HG02943 (cell line): Measurements from ENCODE around the gene ZNRF1.
"Not testable (repeated sequence)": the region's sequence is repeated elsewhere in the genome, so short reads cannot be mapped to it uniquely, and the experiment has no call there.

ENCODE experiments used
- ATAC-seq: cut with Tn5 transposase; IDR thresholded peaks from one replicate; pipeline ENCODE4 v1.9.1; 2021; ENCODE audit warnings: mild to moderate bottlenecking, low read depth, moderate library complexity; ENCODE audit not compliant: unreplicated experiment

Gene ZNRF1

GRCh38 chr16:75026239-75026891, 27.5 kb downstream of the ZNRF1 start:
- ATAC-seq = not testable (repeated sequence)

DNA sequence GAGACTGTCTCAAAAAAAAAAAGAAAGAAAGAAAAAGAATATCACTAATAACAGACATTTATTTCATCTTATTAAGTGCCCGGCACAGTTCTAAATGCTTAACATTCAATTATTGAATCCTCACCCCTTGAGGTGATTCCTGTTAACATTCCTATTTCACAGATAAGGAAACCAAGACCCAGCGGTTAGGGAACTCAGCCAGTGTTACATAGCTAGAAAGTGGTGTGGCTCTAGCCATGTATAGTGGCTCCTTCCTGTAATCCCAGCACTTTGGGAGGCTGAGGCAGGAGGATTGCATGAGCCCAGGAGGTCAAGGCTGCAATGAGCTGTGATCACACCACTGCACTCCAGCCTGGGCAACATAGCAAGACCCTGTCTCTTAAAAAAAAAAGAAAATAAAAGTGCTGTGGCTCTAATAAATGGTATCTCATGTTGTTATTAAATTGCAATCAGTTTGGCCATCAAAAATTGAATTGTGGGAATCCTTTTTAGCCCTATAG, 28.1 kb downstream of the ZNRF1 start:
- no peak for ATAC-seq

DNA sequence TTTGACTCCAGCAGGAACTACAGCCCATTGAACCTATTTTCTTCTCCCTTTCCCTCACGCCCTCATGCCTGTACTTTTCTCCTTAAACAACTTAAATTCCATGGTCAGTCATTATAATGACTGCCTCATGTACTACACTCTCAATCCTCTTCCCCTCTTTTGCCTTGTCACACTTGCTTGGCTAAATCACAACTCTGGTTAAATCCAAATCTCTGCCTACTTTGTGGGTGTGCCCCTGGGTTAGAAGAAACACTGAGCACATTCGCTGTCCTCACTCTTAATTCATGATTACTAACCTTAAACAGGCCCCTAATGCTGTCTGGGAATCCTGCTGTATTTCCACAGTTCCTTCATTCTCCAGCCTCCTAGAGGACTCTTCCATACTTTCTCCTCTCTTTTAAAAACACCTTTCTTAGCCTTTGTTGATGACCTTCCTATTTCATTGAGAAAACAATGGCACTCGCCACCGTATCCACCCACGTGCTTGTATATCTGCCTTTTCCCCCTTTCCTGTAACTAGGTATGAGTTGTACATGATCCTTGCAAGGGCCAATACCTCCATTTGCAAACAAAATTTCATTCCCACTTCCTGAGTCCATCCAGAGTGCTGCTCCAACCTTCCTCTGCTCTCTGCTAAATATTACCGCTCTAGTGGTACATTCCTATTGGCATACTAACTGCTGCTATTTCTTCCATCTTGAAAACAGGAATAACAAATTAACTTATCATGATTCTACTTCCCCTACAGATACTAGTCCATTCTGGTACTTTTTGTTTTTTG, 28.9 kb downstream of the ZNRF1 start:
- no peak for ATAC-seq

GRCh38 chr16:75028544-75029135, 29.8 kb downstream of the ZNRF1 start:
- ATAC-seq = no peak

DNA sequence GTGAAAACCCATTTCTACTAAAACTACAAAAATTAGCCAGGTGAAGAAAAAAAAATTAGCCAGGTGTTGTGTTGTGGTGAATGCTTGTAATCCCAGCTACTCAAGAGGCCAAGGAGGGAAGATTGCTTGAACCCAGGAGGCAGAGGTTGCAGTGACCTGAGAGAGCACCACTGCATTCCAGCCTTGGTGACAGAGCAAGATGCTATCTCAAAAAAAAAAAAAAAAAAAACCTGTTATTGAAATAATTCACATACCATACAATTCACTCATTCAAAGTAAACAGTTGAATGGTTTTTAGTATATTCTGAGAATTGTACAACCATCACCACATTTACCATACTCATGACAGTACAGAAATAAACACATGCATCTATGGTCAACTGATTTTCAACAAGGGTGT, 31.0 kb downstream of the ZNRF1 start:
- ATAC-seq = no peak

DNA sequence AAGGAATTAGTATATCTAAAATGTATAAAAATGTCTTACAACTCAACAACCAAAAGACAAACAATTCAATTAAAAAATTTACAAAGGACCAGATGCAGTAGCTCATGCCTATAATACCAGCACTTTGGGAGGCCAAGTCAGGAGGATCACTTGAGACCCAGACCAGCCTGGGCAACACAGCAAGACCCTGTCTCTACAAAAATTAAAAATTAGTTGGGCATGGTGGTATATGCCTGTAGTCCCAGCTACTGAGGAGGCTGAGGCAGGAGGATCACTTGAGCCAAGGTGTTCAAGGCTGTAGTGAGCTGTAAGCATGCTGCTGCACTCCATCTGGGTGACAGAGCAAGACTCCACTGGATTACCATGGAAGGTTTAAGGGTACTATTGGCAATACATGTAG, 33.8 kb downstream of the ZNRF1 start:
- ATAC-seq = no peak

DNA sequence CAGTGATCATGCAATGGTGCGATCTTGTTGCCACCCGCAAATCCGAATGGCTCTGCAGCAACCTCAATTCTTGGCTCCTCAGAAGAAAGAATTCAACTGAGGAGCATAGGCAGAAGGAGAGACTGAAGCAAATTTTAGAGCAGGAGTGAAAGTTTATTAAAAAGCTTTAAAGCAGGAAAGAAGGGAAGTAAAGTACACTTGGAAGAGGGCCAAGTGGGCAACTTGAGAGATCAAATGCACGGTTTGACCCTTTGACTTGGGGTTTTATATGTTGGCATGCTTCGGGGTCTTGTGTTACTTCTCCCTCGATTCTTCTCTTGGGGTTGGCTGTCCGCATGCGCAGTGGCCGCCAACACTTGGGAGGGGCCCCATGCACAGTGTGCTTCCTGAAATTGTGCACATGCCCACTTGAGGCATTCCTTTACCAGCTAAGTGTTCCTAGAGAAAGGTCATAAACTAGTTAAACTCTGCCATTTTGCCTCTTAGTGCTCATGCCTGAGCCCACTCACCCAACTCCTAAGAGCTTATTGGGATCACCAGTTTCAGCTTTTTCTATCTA, 36.7 kb downstream of the ZNRF1 start:
- no peak for ATAC-seq

GRCh38 chr16:75038036-75038858, 39.4 kb downstream of the ZNRF1 start:
- no peak for ATAC-seq

GRCh38 chr16:75039941-75040340, 41.1 kb downstream of the ZNRF1 start:
- no peak for ATAC-seq

- ATAC-seq = no peak
Measured at GRCh38 chr16:75042426-75043174, 43.8 kb downstream of the ZNRF1 start.

DNA sequence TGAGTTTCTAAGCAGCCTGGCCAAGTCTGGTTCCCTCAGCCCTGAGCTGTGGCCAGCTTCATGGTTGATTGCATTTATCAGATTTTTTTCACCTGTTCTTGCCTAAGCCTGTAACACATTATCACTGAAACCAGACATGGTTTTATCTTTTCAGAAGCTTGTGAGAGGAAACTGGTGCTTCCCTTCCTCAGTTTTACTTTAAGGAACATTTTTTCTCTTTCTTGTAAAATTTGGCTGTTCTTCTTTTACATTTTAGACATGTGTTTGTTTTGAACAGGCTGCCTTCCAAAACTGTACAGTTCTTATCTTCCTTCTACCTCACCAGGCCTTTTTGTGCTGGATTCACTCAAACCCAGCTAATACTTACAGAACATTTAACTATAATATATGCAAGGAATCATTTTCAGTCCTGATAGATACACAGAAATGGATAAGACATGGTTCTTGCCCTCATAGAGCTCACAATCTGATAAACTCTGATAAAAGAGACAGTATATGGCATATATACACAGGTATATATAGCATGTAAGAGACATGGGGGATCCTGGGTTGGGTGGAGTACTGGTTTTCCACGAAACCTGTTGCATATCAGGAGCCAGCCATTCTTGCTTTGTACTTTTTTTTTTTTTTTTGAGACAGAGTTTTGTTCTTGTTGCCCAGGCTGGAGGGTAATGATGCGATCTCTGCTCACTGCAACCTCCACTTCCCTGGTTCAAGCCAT, 44.5 kb downstream of the ZNRF1 start:
- ATAC-seq = peak; percentile 71

DNA sequence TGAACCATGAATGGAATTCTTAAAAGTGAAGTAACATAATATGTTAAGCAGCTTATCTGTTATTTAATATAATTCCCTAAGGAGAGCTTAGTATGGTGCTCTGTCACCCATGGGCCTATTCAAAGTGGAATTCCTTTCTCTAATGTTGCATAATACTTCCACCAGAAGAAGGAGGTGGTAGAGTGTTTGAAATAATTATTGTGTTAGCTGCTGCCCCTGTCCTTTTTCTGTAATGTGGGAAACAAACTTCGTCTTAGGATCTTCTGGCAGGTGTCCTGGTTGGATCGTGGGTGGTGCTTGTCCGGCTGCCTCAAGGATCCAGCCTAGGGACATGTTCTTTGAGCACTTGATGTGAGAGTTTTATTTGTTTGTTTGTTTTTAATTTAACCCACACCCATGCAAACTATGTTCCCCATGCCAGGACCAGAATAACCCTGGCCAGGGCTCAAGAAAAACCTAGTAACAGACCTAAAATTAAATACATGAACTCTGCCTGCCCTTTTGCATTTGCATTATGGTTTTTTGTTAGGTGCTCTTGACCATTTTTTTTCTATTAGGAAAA, 46.1 kb downstream of the ZNRF1 start:
- no peak for ATAC-seq

DNA sequence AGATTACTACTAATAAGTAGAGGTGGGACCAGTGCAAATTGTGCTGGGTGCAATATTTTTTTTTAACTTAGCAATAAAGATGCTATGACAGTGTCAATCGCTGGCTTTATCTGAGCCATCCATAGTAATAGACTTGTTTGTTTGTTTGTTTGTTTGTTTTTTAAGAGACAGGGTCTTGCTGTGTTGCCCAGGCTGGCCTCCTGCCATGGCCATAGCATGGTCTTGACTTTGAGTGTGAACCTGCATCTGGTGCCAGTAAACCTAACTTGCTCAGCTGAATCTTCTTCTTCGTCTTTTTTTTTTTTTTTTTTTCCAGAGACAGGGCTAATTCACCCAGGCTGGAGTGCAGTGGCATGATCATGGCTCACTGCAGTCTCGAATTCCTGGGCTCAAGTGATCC, 46.6 kb downstream of the ZNRF1 start:
- no peak for ATAC-seq

GRCh38 chr16:75048054-75048453, 49.2 kb downstream of the ZNRF1 start:
- ATAC-seq = no peak

- ATAC-seq = no peak
Measured at GRCh38 chr16:75048530-75048929, 49.7 kb downstream of the ZNRF1 start.

GRCh38 chr16:75052481-75053202, 53.8 kb downstream of the ZNRF1 start:
- ATAC-seq = no peak

GRCh38 chr16:75053791-75054555, 55.1 kb downstream of the ZNRF1 start:
- ATAC-seq = no peak
